Activated naive CD4-positive, alpha-beta T cell treated with anti-CD3 and anti-CD28 coated beads, Interleukin-2, amount 50 U/mL, for 72 hours (primary cell): ENCODE results near the gene CD79B. TPM values are rescaled to one million over a fixed set of nuclear protein-coding genes. Genes with fewer than 3 reads are reported as not detected.

Experiments used
- ATAC-seq, 2 donors: fragments of 150-1000 bp; cut with Tn5 transposase; 2 replicates each; pipeline ENCODE4 v1.10.0; 2021; ENCODE audit warnings: mild to moderate bottlenecking in 2 of 2, moderate library complexity in 2 of 2
- DNase-seq, 2 donors: peaks; one replicate each; pipeline ENCODE4 v3.0.0; 2021 to 2022; ENCODE audit warnings: low spot score in 2 of 2
- H3K27ac Mint-ChIP-seq, 2 donors: one replicate each; pipeline ENCODE4 v1.8.0; 2022; ENCODE audit warnings: mild to moderate bottlenecking in 2 of 2, mixed read lengths in 2 of 2
- H3K36me3 Mint-ChIP-seq, 2 donors: one replicate each; pipeline ENCODE4 v1.8.0; 2022; ENCODE audit warnings: mixed read lengths in 2 of 2
- H3K9me3 Mint-ChIP-seq, 2 donors: one replicate each; pipeline ENCODE4 v1.8.0; 2022; ENCODE audit warnings: mixed read lengths in 2 of 2
- total RNA-seq, 2 donors: library from RNA; stranded (reverse); gene quantifications; one replicate each; pipeline ENCODE4 v1.2.3, GENCODE V29; 2022

CD79B gene
- total RNA-seq, 2 donors from 2014 or later = 28.7 to 52.6 TPM

GRCh38 chr17:63960006-63960405, 27.9 kb upstream of the CD79B start:
- Mint-ChIP-seq H3K9me3 (no peaks in the 10 kb centered on the region), H3K27ac (no peak overlapping the region), H3K36me3 (no peaks in the 10 kb centered on the region)
- ATAC-seq = no peak
- no peak for DNase-seq

GRCh38 chr17:63956296-63956920, 24.3 kb upstream of the CD79B start:
- ATAC-seq (peak in 1 of 2 donors; percentile 42), DNase-seq (no peak)
- no peaks in the 10 kb centered on the region for H3K9me3 Mint-ChIP-seq
- H3K36me3 Mint-ChIP-seq = no peaks in the 10 kb centered on the region
- H3K27ac Mint-ChIP-seq = no peak overlapping the region

DNA sequence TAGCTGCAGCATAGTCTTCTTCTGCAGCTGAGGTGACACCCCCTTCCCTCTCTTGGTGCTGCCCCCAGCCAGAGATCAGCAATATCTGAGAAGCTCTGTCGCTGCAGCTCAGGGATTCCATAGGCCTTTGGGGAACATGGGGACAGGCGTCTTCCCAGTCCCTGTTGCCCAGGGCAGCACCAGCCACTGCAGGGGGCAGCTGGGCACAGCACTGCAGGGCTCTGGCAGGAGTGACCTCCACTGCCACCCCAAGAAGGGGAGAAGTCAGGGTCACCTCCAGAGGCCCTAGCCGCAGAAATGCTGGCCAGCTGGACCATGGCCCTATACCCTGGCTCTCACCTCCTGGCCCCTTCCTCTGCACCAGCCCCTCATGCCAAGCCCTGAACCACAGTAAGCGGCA, 23.7 kb upstream of the CD79B start:
- H3K27ac Mint-ChIP-seq = no peak overlapping the region
- ATAC-seq = no peak
- DNase-seq = no peak
- no peaks in the 10 kb centered on the region for H3K9me3 Mint-ChIP-seq
- no peaks in the 10 kb centered on the region for H3K36me3 Mint-ChIP-seq

- ATAC-seq (peak; percentile 4 to 9), DNase-seq (no peak)
- H3K27ac Mint-ChIP-seq = no peak overlapping the region
- H3K36me3 Mint-ChIP-seq = no peaks in the 10 kb centered on the region
- no peaks in the 10 kb centered on the region for H3K9me3 Mint-ChIP-seq
Measured at GRCh38 chr17:63955232-63955631, 23.1 kb upstream of the CD79B start.

GRCh38 chr17:63954402-63955063, 22.4 kb upstream of the CD79B start:
- peak; percentile 57 to 80 for ATAC-seq
- Mint-ChIP-seq H3K36me3 (no peaks in the 10 kb centered on the region), H3K27ac (peak overlapping the region; percentile 53 to 72), H3K9me3 (no peaks in the 10 kb centered on the region)
- no peak for DNase-seq

DNA sequence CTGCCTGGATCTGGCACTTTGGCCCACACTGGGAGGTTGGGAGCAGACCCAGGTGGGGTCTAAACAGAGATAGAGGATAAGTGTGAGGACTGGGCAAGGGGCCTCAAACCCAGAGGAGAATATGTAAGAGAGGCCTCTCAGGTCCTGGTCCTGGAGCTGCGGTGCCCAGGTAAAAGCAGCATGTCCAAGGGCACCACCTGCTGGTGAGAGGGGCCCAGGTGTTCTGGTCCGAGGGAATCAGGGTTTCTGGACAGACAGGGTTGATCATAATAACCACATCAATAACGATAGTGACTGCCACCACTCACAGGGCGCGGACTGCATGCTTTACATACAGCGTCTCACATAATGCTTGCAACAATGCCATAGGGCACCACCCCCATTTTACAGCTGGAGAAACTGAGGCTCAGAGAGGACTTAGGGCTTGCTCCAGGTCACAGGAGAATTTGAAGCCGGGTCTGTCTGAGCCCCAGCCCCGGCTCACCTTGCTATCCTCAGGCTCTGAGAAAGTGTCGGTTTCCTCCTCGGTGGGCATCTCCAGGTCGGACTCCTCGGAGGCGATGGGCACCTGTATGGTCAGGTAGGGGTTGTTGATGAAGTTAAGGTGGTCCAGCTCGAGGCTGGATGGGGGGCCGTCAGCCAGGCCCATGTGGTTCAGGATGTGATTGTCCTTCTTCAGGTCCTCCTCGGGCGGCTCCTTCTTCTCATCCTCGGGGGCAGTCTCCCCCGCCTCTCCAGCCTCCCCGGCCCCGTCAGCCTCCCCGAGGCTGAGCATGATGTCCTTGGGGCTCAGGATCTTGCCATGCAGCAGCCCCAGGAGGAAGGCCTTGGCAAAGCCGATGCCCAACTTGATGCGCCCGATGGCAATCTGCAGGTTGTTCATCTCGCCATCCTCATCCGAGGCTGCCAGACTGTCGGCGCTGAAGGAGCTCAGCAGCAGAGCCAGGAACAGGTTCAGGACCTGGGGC, 19.1 kb upstream of the CD79B start:
- DNase-seq (no peak), ATAC-seq (no peak)
- H3K27ac Mint-ChIP-seq = no peak overlapping the region
- H3K9me3 Mint-ChIP-seq = no peaks in the 10 kb centered on the region
- no peaks in the 10 kb centered on the region for H3K36me3 Mint-ChIP-seq

- H3K9me3 Mint-ChIP-seq = no peaks in the 10 kb centered on the region
- no peak overlapping the region for H3K27ac Mint-ChIP-seq
- ATAC-seq (no peak), DNase-seq (no peak)
- no peaks in the 10 kb centered on the region for H3K36me3 Mint-ChIP-seq
Measured at GRCh38 chr17:63949576-63950250, 17.6 kb upstream of the CD79B start.

DNA sequence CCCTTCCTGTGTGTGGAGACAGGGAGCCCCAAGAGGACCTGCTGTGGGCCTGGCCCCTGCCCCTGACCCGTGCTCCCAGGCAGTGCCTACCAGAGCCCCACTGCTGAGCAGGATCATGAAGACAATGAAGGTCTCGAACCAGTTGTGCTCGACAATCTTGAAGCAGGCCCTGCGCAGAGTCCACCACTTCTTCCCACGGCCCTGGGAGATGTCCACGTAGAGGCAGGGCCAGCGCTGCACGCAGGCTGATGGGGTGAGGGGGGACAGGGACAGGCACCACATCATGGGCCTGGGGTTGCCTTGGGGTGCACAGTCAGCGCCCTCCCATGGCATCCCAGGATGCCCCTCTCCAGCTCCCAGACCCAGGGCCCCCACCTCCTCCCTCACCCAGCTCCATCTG, 16.4 kb upstream of the CD79B start:
- Mint-ChIP-seq H3K27ac (no peak overlapping the region), H3K36me3 (no peaks in the 10 kb centered on the region), H3K9me3 (no peaks in the 10 kb centered on the region)
- ATAC-seq (no peak), DNase-seq (no peak)

DNA sequence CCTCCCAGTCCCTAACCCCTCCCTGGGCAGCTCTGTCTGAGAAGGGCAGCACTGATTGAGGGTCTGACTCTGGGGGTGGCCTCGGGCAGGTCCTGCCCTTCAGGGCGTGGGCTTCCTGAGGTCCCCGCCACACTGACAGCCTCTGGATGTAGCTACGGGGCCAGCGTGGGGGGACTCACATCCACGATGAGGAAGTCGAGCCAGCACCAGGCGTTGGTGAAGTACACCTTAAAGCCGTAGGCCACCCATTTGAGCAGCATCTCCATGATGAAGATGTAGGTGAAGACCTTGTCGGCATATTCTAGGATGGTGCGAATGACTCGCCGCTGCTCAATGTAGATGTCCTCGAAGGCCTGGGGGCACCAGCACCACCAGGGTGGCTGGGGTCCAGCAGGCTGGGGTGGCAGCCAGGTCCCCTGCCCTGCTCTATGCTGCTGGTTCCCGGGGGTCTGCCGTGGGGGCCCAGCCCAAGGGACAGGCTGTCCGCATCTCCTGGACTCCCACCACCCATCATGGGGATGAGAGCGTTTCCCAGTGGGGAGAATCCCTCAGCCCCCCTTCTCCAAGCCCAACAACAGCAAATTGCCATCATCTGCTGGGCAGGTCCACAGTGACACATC, 15.7 kb upstream of the CD79B start:
- DNase-seq (no peak), ATAC-seq (no peak)
- Mint-ChIP-seq H3K9me3 (no peaks in the 10 kb centered on the region), H3K36me3 (no peaks in the 10 kb centered on the region), H3K27ac (no peak overlapping the region)

GRCh38 chr17:63946440-63947363, 14.6 kb upstream of the CD79B start:
- DNase-seq (peak; percentile 62 to 83), ATAC-seq (peak; percentile 92 to 94)
- no peak overlapping the region for H3K27ac Mint-ChIP-seq
- no peaks in the 10 kb centered on the region for H3K36me3 Mint-ChIP-seq
- H3K9me3 Mint-ChIP-seq = no peaks in the 10 kb centered on the region

- Mint-ChIP-seq H3K27ac (no peak overlapping the region), H3K36me3 (no peaks in the 10 kb centered on the region), H3K9me3 (no peaks in the 10 kb centered on the region)
- DNase-seq = no peak
- peak in 1 of 2 donors; percentile 1 for ATAC-seq
Measured at GRCh38 chr17:63945784-63946439, 13.8 kb upstream of the CD79B start.

- no peaks in the 10 kb centered on the region for H3K9me3 Mint-ChIP-seq
- H3K27ac Mint-ChIP-seq = no peak overlapping the region
- ATAC-seq (no peak), DNase-seq (no peak)
- no peaks in the 10 kb centered on the region for H3K36me3 Mint-ChIP-seq
Measured at GRCh38 chr17:63944736-63945499, 12.8 kb upstream of the CD79B start.

- ATAC-seq (no peak), DNase-seq (no peak)
- no peaks in the 10 kb centered on the region for H3K9me3 Mint-ChIP-seq
- H3K36me3 Mint-ChIP-seq = no peaks in the 10 kb centered on the region
- no peak overlapping the region for H3K27ac Mint-ChIP-seq
Measured at GRCh38 chr17:63943745-63944144, 11.6 kb upstream of the CD79B start.

- Mint-ChIP-seq H3K27ac (peak overlapping the region in 1 of 2 donors; percentile 15), H3K9me3 (no peaks in the 10 kb centered on the region), H3K36me3 (no peaks in the 10 kb centered on the region)
- DNase-seq (no peak), ATAC-seq (no peak)
Measured at GRCh38 chr17:63942309-63942985, 10.3 kb upstream of the CD79B start.
